ENCODE measurements around the gene YEATS4.

The YEATS4 gene

GRCh38 chr12:69343357-69343756, 16.2 kb upstream of the YEATS4 start:
- no peak for FAIRE-seq

- FAIRE-seq: no peak
Measured at GRCh38 chr12:69343885-69344612, 15.5 kb upstream of the YEATS4 start.

- FAIRE-seq: no peak
Measured at GRCh38 chr12:69345077-69345476, 14.5 kb upstream of the YEATS4 start.

- no peak for FAIRE-seq
Measured at GRCh38 chr12:69345742-69346141, 13.8 kb upstream of the YEATS4 start.

- no peak for FAIRE-seq
Measured at GRCh38 chr12:69348162-69348938, 11.2 kb upstream of the YEATS4 start, which contains the start of gene LYZ. Gene LYZ, plus strand, starts transcription at chr12:69348381. Its CDS starts 28 bp downstream, at chr12:69348409.

- no peak for FAIRE-seq
Measured at GRCh38 chr12:69350002-69350626, 9.4 kb upstream of the YEATS4 start.

GRCh38 chr12:69350777-69351176, 8.8 kb upstream of the YEATS4 start:
- no peak for FAIRE-seq

- FAIRE-seq: no peak
Measured at GRCh38 chr12:69351462-69352236, 7.9 kb upstream of the YEATS4 start.

GRCh38 chr12:69352904-69353303, 6.6 kb upstream of the YEATS4 start:
- no peak for FAIRE-seq

- no peak for FAIRE-seq
Measured at GRCh38 chr12:69354172-69354555, 5.4 kb upstream of the YEATS4 start.

GRCh38 chr12:69354556-69355187, 4.9 kb upstream of the YEATS4 start:
- no peak for FAIRE-seq

- FAIRE-seq: no peak
Measured at GRCh38 chr12:69355363-69356028, 4.0 kb upstream of the YEATS4 start.

GRCh38 chr12:69360348-69360672, 767 bp downstream of the YEATS4 start:
- no peak for FAIRE-seq

- no peak for FAIRE-seq
Measured at GRCh38 chr12:69366796-69367195, 7.3 kb downstream of the YEATS4 start.

GRCh38 chr12:69368171-69368570, 8.6 kb downstream of the YEATS4 start:
- no peak for FAIRE-seq

GRCh38 chr12:69383074-69383473, 23.5 kb downstream of the YEATS4 start:
- no peak for FAIRE-seq

GRCh38 chr12:69385038-69385437, 25.5 kb downstream of the YEATS4 start:
- no peak for FAIRE-seq

GRCh38 chr12:69386921-69387320, 27.4 kb downstream of the YEATS4 start:
- FAIRE-seq: no peak

GRCh38 chr12:69388371-69388770, 28.8 kb downstream of the YEATS4 start:
- peak; percentile 78 for FAIRE-seq

GRCh38 chr12:69389831-69390230, 30.3 kb downstream of the YEATS4 start:
- FAIRE-seq: no peak

GRCh38 chr12:69392179-69392928, 32.8 kb downstream of the YEATS4 start:
- FAIRE-seq: no peak

Measured in TTC549 (cell line).